ACC112 (cell line): ENCODE results near the gene NUBP2.

Experiments
- H2AFZ ChIP-seq: fragments of 200-600 bp; sonication (generic); one replicate; pipeline ENCODE4 v1.6.0; 2017; ENCODE audit warnings: antibody characterized with exemption, low read length; ENCODE audit not compliant: unreplicated experiment
- H3K27ac ChIP-seq: fragments of 200-600 bp; sonication (generic); 2 replicates; pipeline ENCODE4 v1.5.1; 2014; ENCODE audit warnings: low read depth, mild to moderate bottlenecking, antibody characterized with exemption, low read length, moderate library complexity
- H3K27me3 ChIP-seq: fragments of 200-600 bp; sonication (generic); 2 replicates; pipeline ENCODE4 v1.6.1; 2014; ENCODE audit warnings: mild to moderate bottlenecking, antibody characterized with exemption, low read length, moderate library complexity, mixed read lengths; ENCODE audit not compliant: insufficient read depth
- H3K36me3 ChIP-seq: fragments of 200-600 bp; sonication (generic); 2 replicates; pipeline ENCODE4 v1.6.1; 2016; ENCODE audit warnings: mild to moderate bottlenecking, antibody characterized with exemption, low read length, moderate library complexity, mixed read lengths; ENCODE audit not compliant: insufficient read depth
- H3K4me1 ChIP-seq: fragments of 200-600 bp; sonication (generic); one replicate; pipeline ENCODE4 v1.6.1; 2016; ENCODE audit warnings: low read length, mixed read lengths; ENCODE audit not compliant: insufficient read depth, unreplicated experiment, control insufficient read depth
- H3K4me3 ChIP-seq: fragments of 200-600 bp; sonication (generic); 2 replicates; pipeline ENCODE4 v1.5.1; 2014; ENCODE audit warnings: mild to moderate bottlenecking, low read depth, low read length
- H3K79me2 ChIP-seq: fragments of 200-600 bp; sonication (generic); one replicate; pipeline ENCODE4 v1.6.0; 2016; ENCODE audit warnings: low read length; ENCODE audit not compliant: control insufficient read depth, unreplicated experiment, insufficient read depth

Gene NUBP2

DNA sequence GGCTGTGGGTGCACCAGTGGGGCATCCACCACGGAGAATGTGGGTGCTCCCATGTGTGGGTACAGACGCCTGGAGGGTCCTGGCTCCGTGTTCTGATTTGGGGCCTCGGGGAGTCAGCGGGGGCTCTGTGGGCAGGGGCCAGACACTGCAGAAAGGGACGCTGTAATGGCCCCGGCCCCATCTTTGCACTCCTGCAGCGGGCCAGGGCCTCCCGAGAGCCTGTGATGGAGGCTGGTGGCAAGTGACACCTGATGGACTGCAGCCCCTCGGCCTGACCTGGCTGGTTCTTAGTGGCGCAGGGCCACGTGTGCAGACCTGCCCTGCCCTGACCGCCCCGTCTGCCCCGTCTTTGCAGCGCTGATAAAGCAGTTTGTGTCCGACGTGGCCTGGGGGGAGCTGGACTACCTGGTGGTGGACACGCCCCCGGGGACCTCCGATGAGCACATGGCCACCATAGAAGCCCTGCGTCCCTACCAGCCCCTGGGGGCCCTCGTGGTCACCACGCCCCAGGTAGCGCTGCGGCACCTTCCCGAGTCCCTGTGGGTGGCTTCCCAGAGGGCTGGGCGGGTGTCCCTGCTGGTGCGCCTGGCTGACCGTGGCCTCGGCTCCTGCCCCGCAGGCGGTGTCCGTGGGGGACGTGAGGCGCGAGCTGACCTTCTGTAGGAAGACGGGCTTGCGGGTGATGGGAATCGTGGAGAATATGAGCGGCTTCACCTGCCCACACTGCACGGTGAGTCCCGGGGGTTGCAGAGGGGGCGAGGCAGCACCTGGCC, 4.7 kb downstream of the NUBP2 start:
- Histone ChIP-seq H3K27ac (no peak overlapping the region), H3K4me3 (no peak overlapping the region), H3K27me3 (no peaks in the 10 kb centered on the region)

DNA sequence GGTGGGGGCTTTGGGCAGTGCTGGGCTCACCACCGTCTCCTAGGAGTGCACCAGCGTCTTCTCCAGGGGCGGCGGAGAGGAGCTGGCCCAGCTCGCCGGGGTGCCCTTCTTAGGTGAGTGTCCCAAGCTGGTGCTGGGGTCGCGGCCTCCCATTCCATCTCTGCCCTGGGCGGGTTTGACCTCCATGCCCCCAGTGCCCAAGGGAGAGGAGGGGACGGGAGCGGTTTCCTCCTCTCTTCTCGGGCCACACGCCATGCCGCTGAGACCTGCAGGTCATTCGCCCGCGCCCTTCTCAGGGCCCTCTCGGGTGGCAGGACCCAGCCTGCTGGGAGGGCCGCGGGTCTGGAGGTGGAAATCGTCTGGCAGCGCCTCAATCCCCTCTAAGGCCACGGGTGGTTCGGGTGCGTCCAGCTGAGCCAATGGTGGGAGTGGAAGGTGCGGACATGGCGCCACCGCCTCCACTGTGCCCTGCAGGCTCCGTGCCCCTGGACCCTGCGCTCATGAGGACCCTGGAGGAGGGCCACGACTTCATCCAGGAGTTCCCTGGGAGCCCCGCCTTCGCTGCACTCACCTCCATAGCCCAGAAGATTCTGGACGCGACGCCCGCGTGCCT, 5.4 kb downstream of the NUBP2 start:
- H3K4me3 ChIP-seq: no peak overlapping the region
- no peaks in the 10 kb centered on the region for H3K27me3 ChIP-seq
- no peak overlapping the region for H2AFZ ChIP-seq
- no peak overlapping the region for H3K27ac ChIP-seq
- H3K79me2 ChIP-seq: peaks cover 40% of the 10 kb centered on the region
- H3K36me3 ChIP-seq: no peaks in the 10 kb centered on the region
- H3K4me1 ChIP-seq: peaks cover 5% of the 10 kb centered on the region

More for the DNA sequence above, 4.7 kb downstream of the NUBP2 start:
- Histone ChIP-seq H3K79me2 (peaks cover 42% of the 10 kb centered on the region), H3K4me1 (peaks cover 5% of the 10 kb centered on the region), H3K36me3 (no peaks in the 10 kb centered on the region), H2AFZ (no peak overlapping the region)

DNA sequence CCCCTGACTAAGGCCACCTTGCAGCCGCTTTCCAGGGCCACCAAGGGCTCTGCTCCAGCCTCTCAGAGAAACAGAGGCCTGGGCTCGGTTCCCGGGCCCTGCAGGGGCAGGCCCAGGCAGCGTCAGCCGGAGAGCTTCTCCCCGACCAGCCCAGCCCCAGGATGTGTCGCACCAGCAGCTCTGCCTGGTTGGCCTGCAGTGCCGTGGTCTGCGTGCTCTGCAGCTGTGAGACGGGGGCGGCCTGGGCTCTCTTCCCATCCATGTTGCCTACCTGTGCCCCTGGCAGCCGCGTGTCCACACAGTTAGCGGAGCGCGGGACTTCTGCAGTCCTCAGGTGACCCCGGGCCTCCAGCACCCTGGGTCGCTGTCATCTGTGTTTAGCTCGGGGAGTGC, 5.9 kb downstream of the NUBP2 start:
- Histone ChIP-seq H3K36me3 (no peaks in the 10 kb centered on the region), H3K4me1 (peaks cover 5% of the 10 kb centered on the region), H2AFZ (no peak overlapping the region), H3K4me3 (no peak overlapping the region), H3K79me2 (peaks cover 36% of the 10 kb centered on the region), H3K27me3 (no peaks in the 10 kb centered on the region), H3K27ac (no peak overlapping the region)

DNA sequence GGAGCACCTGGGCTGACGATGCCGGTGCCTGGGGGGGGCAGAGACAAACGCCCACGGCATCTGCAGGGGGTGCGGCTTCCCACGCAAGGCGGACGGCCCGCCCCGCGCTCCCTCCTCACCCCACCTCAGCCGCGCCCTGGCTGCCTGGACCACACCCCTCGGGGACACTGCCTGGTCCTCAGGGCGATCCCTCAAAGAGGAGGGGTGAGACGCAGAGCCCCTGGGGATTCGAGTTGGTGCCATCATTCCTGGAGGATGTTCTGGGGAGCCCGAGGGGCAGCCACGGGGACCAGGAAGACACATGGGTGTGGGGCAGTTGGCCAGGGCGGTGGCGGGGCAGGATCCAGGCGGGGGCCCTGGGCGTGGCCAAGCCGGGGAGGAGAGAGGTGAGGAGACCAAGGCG, 6.9 kb downstream of the NUBP2 start:
- Histone ChIP-seq H3K4me1 (no peaks in the 10 kb centered on the region), H3K36me3 (no peaks in the 10 kb centered on the region), H3K79me2 (peaks cover 26% of the 10 kb centered on the region), H2AFZ (no peak overlapping the region), H3K27me3 (no peaks in the 10 kb centered on the region), H3K4me3 (no peak overlapping the region), H3K27ac (no peak overlapping the region)

DNA sequence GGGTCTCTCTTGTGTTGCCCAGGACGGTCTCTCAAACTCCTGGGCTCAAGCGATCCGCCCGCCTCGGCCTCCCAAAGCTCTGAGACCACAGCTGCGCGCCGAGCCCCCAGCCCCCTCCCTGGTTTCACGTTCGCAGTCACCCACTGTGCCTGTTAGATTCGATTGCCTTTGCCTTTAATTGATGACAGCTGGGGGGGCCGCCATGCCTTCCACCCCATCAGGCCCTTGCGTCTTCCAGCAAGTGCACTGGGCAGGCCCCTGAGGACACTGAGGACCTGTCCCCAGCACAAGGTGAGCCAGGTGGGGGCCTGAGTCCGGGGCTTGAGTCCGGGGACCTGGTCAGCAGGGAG, 7.5 kb downstream of the NUBP2 start:
- Histone ChIP-seq H3K36me3 (no peaks in the 10 kb centered on the region), H3K79me2 (peaks cover 21% of the 10 kb centered on the region), H3K27me3 (no peaks in the 10 kb centered on the region), H3K4me3 (no peak overlapping the region), H2AFZ (no peak overlapping the region), H3K4me1 (no peaks in the 10 kb centered on the region), H3K27ac (no peak overlapping the region)

DNA sequence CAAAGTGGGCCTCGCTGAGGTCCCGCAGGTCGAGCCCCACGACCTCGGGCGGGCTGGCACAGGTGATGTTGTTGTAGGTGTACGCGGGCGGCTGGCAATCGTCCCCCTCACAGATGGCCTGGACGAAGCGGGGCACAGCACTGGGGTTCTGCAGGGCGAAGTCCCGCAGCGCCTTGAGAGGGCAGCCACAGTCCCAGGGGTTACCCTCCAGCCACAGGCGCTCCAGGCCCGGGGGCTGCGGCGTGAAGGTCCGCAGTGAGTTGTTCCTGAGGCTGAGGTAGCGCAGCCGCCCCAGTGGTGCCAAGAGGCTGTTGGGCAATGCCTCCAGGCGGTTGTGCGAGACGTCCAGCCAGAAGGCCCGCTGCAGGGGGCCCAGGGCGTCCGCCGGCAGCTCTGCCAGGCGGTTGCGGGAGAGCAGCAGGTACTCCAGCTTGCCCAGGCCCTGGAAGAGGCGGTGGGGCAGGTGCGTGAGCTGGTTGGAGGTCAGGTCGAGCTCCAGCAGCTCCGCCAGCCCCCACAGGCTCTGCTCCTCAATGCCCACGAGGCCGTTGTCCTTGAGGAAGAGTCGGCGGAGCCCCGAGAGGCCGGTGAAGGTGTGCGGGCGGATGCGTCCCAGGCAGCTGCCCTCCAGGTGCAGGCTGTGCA, 8.0 kb downstream of the NUBP2 start:
- no peaks in the 10 kb centered on the region for H3K36me3 ChIP-seq

DNA sequence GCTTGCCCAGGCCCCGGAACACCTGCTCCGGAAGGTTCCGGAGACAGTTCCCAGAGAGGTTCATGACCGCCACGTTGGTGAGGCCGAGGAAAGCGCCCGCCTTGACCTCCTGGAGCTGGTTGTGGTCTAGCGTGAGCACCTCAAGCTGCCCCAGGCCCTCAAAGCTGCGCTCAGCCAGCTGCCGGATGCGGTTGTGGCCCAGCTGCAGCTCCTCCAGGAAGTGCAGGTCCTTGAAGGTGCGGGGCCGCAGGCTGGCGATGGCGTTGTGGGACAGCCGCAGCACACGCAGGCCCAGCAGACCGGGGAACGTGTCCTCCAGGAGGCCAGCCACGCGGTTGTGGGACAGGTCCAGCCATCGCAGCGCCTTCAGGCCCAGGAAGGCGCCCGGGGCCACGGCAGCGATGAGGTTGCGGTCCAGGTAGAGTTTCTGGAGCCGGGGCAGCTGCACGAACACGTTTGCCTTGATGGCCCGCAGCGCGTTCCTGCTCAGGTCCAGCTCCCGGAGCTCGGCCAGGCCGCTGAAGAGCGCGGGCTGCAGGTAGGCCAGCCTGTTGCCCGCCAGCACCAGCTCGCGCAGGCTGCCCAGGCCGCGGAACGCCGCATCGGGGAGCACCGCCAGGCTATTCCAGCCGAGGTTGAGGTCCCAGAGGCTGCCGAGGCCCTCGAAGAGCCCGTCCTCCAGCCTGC, 8.6 kb downstream of the NUBP2 start:
- Histone ChIP-seq H3K27ac (no peak overlapping the region), H3K79me2 (peaks cover 11% of the 10 kb centered on the region), H3K27me3 (no peaks in the 10 kb centered on the region), H3K36me3 (no peaks in the 10 kb centered on the region), H2AFZ (no peak overlapping the region), H3K4me1 (no peaks in the 10 kb centered on the region), H3K4me3 (no peak overlapping the region)

More for the DNA sequence above, 8.0 kb downstream of the NUBP2 start:
- Histone ChIP-seq H3K4me3 (no peak overlapping the region), H3K27ac (no peak overlapping the region), H3K4me1 (no peaks in the 10 kb centered on the region), H2AFZ (no peak overlapping the region), H3K27me3 (no peaks in the 10 kb centered on the region), H3K79me2 (peaks cover 17% of the 10 kb centered on the region)

DNA sequence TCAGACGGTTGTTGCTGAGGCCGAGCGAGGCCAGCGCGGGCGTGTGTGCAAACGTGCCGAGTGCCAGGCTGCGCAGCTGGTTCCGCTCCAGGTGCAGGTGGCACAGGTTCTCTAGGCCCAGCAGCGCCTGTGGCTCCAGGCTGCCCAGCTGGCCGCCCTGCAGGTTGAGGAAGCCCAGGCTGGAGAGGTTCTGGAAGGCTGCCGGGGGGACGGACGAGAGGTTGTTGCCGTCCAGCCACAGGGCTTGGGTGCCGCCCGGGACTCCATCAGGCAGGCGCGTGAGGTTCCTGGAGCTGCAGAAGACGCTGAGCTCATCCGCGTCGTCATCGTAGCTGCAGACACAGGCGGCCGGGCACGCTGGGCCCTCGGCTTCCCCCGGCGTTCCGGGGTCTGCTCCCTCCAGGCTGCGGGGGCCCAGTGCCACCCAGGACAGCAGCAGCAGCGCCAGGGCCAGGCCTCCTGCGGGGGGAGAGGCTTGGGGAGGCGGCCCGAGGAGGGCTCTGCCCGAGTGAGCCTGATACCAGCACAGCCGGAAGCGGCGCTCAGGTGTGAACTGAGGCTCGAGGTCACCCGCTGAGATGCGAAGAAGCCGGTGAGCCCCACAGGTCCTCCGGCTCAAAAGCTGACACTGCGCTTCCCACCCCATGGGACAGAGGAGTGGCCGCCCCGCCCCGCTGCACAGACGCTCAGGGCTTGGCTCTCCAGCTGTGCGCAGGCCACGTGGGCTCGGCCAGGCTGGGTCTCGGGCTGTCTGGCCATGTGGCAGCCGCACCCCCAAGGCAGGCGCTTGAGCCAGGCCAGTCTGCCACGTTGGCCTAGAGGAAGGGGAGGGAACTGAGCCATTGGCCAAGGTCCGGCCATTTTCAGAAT, 9.4 kb downstream of the NUBP2 start:
- H3K36me3 ChIP-seq: no peaks in the 10 kb centered on the region
- H3K4me3 ChIP-seq: no peak overlapping the region
- peaks cover 4% of the 10 kb centered on the region for H3K79me2 ChIP-seq
- no peak overlapping the region for H2AFZ ChIP-seq
- H3K4me1 ChIP-seq: no peaks in the 10 kb centered on the region
- no peak overlapping the region for H3K27ac ChIP-seq
- H3K27me3 ChIP-seq: no peaks in the 10 kb centered on the region

DNA sequence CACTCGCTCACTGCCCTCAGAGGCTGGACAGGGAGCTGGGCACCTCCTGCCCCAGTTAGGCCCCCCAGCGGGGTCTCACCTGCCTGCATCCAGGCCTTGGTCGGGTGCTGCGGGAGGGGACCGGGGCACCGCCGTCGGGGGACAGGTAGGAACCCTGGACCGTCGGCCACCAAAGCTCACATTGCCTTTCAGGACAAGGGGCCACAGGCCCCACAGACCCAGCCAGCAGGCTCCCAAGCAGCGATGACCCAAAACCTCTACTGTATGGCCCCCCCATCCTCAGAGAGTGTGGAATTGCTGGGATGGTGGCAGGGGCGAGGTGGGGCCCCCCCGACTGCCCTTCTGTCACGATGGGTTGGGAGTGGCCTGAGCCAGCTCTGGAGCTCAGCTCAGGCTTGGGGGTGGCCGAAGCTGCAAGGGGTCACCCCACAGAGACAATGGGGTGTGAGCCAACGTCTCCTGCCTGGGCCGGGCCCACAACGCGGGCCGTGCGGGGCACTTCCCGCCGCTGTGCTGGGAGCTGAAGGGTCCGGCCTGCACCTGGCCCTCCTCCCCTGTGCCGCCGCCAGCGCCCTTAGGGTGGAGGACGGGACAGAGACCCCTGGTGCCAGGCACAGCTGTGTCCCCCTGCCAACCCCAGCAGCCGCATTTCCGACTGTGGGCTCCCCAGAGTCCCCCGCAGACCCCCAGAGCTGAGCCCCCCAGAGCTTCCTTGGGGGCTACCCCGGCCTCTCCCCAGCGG, 10.2 kb downstream of the NUBP2 start:
- H2AFZ ChIP-seq: no peak overlapping the region
- no peak overlapping the region for H3K27ac ChIP-seq
- H3K36me3 ChIP-seq: no peaks in the 10 kb centered on the region
- no peaks in the 10 kb centered on the region for H3K27me3 ChIP-seq
- H3K4me1 ChIP-seq: no peaks in the 10 kb centered on the region
- no peak overlapping the region for H3K4me3 ChIP-seq
- H3K79me2 ChIP-seq: peaks cover 2% of the 10 kb centered on the region
